ENCODE results near the gene STOML3.

- no peak for TF ChIP-seq CTCF (IDR thresholded peaks at IDR 0.05)
- no peak for TF ChIP-seq POLR2A (IDR thresholded peaks at IDR 0.05)
- no peak for TF ChIP-seq POLR2AphosphoS5 (IDR thresholded peaks at IDR 0.05)
Observed at GRCh38 chr13:39034085-39034484, 43.5 kb upstream of the STOML3 start.

All from gastroesophageal sphincter (tissue), 3 donors.